PC-3 (cell line): ENCODE results near the gene ZIC4.

Source experiments
- EZH2 ChIP-seq: fragments of 300-600 bp; sonication (generic); IDR thresholded peaks from one replicate; pipeline ENCODE4 v1.6.1; 2017; ENCODE audit warnings: antibody characterized with exemption, mild to moderate bottlenecking, low read length; ENCODE audit not compliant: unreplicated experiment
- EZH2phosphoT487 ChIP-seq: fragments of 300-600 bp; sonication (generic); IDR thresholded peaks from 2 replicates; pipeline ENCODE4 v1.6.1; 2018; ENCODE audit warnings: mild to moderate bottlenecking, antibody characterized with exemption, low read length, borderline replicate concordance
- TF ChIP-seq, protein P1 (sequence below): fragments of 300-600 bp; sonication (generic); conservative IDR thresholded peaks from 2 replicates; pipeline ENCODE4 v1.5.1; 2017; ENCODE audit warnings: antibody characterized with exemption, low read depth, mild to moderate bottlenecking, low read length

- TF ChIP-seq, protein P1, sequence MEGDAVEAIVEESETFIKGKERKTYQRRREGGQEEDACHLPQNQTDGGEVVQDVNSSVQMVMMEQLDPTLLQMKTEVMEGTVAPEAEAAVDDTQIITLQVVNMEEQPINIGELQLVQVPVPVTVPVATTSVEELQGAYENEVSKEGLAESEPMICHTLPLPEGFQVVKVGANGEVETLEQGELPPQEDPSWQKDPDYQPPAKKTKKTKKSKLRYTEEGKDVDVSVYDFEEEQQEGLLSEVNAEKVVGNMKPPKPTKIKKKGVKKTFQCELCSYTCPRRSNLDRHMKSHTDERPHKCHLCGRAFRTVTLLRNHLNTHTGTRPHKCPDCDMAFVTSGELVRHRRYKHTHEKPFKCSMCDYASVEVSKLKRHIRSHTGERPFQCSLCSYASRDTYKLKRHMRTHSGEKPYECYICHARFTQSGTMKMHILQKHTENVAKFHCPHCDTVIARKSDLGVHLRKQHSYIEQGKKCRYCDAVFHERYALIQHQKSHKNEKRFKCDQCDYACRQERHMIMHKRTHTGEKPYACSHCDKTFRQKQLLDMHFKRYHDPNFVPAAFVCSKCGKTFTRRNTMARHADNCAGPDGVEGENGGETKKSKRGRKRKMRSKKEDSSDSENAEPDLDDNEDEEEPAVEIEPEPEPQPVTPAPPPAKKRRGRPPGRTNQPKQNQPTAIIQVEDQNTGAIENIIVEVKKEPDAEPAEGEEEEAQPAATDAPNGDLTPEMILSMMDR = no peak
- TF ChIP-seq EZH2phosphoT487 = no peak
- TF ChIP-seq EZH2 = peak; percentile 76
Observed at GRCh38 chr3:147359177-147360050, 46.9 kb downstream of the ZIC4 start.
